ENCODE measurements around the gene ANKLE1.

DNA sequence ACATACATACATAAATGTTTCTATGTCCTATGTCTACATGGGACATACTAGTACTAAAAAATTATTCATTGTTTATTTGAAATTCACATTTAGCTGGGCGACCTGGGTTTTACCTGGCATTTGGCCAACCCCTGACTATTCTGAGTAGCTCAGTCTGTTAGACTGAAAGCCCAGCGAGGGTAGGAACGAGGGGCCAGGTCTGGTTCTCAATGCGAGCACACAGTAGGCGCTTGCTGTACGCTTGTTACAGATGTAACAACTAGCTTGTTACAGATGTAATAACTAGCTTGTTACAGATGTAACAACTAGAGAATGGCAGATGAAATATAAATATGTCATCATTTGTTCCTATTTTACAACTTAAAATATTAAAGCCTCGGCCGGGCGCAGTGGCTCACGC lies 53.9 kb downstream of the ANKLE1 start:
- TF ChIP-seq, protein P1, sequence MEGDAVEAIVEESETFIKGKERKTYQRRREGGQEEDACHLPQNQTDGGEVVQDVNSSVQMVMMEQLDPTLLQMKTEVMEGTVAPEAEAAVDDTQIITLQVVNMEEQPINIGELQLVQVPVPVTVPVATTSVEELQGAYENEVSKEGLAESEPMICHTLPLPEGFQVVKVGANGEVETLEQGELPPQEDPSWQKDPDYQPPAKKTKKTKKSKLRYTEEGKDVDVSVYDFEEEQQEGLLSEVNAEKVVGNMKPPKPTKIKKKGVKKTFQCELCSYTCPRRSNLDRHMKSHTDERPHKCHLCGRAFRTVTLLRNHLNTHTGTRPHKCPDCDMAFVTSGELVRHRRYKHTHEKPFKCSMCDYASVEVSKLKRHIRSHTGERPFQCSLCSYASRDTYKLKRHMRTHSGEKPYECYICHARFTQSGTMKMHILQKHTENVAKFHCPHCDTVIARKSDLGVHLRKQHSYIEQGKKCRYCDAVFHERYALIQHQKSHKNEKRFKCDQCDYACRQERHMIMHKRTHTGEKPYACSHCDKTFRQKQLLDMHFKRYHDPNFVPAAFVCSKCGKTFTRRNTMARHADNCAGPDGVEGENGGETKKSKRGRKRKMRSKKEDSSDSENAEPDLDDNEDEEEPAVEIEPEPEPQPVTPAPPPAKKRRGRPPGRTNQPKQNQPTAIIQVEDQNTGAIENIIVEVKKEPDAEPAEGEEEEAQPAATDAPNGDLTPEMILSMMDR (IDR thresholded peaks at IDR 0.05): no peak
- TF ChIP-seq POLR2A (IDR thresholded peaks at IDR 0.05): no peak

All from tibial nerve (tissue), 3 donors.